Measurements from ENCODE around the gene KDELR1.

DNA sequence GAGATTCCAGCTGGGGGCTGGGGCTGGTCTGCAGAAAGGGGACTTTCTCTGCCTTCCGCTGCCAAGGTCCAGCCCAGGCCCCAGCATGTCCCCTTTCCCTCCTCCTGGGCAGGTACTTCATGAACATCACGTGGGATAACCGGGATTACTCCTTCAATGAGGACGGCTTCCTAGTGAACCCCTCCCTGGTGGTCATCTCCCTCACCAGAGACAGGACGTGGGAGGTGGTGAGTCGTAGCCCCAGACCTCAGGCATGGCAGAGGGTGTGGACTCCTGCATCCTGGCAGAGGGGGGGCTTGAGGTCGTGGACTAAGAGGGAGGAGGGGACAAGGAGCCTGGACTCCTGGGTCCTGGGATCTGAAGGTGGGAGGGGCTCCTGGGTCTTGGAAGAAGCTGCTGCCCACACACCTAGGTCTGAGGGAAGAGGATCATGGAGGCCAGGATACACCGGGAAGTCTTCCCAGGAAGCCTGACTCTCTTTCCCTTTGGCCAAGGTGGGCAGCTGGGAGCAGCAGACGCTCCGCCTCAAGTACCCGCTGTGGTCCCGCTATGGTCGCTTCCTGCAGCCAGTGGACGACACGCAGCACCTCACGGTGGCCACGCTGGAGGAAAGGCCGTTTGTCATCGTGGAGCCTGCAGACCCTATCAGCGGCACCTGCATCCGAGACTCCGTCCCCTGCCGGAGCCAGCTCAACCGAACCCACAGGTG is 22.7 kb upstream of the KDELR1 start:
- TF ChIP-seq, protein P1, sequence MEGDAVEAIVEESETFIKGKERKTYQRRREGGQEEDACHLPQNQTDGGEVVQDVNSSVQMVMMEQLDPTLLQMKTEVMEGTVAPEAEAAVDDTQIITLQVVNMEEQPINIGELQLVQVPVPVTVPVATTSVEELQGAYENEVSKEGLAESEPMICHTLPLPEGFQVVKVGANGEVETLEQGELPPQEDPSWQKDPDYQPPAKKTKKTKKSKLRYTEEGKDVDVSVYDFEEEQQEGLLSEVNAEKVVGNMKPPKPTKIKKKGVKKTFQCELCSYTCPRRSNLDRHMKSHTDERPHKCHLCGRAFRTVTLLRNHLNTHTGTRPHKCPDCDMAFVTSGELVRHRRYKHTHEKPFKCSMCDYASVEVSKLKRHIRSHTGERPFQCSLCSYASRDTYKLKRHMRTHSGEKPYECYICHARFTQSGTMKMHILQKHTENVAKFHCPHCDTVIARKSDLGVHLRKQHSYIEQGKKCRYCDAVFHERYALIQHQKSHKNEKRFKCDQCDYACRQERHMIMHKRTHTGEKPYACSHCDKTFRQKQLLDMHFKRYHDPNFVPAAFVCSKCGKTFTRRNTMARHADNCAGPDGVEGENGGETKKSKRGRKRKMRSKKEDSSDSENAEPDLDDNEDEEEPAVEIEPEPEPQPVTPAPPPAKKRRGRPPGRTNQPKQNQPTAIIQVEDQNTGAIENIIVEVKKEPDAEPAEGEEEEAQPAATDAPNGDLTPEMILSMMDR (IDR thresholded peaks at IDR 0.05) = no peak
- no peak for TF ChIP-seq POLR2A (IDR thresholded peaks at IDR 0.05)

Data from gastroesophageal sphincter (tissue), 3 donors.